ENCODE results near the gene REM2.

Gene REM2

DNA sequence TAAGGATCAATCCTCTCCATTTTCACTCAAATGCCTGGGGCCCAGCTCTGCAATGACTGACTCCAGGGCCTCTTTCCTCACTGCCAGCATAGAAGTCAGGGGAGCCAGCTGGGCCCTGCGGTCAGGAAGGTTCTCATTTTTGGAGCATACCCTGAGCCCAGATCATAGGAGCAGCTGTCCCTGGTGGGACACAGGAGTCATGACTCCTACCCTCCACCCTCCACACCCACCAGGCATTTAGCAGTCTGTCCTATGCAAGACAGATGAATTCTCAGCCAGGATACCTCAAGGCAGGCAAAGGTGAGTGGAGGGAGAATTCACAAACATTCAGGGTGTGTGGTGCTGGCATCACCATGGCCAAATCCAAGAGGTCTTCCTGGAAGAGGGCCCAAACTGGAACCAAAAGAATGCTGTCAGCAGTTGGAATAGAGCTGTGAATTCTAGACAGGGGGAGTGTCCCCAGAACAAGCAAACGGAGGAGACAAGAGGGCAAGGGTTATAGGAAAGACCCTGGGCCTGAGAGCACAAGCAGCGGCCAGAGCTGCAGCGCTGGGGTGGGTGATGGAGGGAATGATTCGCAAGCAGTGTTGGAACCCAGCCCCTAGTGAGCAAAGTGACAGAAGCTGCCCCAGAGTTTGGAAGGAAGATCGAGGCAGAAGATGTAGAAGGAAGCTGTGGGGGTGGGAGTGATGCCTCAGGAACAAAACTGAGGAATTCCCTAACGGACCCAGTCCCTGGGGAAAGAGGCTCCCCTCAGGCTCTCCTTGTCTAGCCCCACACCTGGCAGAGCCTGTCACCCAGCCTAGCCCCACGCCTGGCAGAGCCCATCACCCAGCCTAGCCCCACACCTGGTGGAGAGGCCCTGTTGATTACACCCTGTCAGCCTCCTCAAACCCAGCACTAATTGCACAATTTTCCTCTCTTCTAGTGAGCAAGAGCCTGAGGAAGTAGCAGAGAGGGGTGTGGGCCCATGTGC lies 4.5 kb upstream of the REM2 start:
- Histone ChIP-seq H3K4me3 (replicated peaks; ENCODE audit: insufficient read depth, low read length) (no peak overlapping the region), H3K27ac (replicated peaks) (no peak overlapping the region), H3K27me3 (ENCODE audit: insufficient read depth, poor library complexity, severe bottlenecking) (no peaks in the 10 kb centered on the region)
- DNase-seq (ENCODE audit: low read depth in 1 of 2, low spot score in 1 of 2) = peak; percentile 25 to 35
- TF ChIP-seq SPI1 (IDR thresholded peaks at IDR 0.05; ENCODE audit: borderline replicate concordance, low read depth) (no peak), POLR2AphosphoS5 (IDR thresholded peaks at IDR 0.05; ENCODE audit: low read depth) (no peak), REST (IDR thresholded peaks at IDR 0.05; ENCODE audit: insufficient replicate concordance, low read depth) (no peak)

DNA sequence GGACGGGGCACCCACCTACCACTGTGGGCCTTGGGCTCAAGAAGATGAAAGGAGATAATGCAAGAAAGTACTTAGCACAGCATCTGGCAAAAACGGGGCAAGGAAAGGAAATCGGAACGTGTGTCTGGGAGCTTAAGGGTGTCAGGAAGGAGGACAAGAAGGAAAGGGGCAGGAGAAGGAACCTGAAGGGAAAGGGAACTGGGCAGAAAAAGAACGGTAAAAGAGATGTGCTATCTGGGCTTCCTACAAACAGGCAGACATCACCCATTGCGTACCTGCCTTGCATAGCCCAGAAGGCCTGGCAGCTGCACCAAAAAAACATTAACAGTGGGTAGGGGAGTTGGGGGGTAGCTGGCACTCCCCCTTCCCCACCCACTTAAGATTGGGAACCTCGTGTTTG lies 958 bp upstream of the REM2 start:
- no peak for TF ChIP-seq REST (IDR thresholded peaks at IDR 0.05; ENCODE audit: insufficient replicate concordance, low read depth)
- no peak for TF ChIP-seq SPI1 (IDR thresholded peaks at IDR 0.05; ENCODE audit: borderline replicate concordance, low read depth)
- Histone ChIP-seq H3K4me3 (replicated peaks; ENCODE audit: insufficient read depth, low read length) (no peak overlapping the region), H3K27me3 (ENCODE audit: insufficient read depth, poor library complexity, severe bottlenecking) (peaks cover 5% of the 10 kb centered on the region)

GRCh38 chr14:22882529-22883172 lies 371 bp upstream of the REM2 start:
- no peak overlapping the region for H3K27ac ChIP-seq (replicated peaks)
- DNase-seq (ENCODE audit: low read depth in 1 of 2, low spot score in 1 of 2) = no peak
- no peak for TF ChIP-seq GABPA (IDR thresholded peaks at IDR 0.05; ENCODE audit: low read depth)
- TF ChIP-seq, protein P1, sequence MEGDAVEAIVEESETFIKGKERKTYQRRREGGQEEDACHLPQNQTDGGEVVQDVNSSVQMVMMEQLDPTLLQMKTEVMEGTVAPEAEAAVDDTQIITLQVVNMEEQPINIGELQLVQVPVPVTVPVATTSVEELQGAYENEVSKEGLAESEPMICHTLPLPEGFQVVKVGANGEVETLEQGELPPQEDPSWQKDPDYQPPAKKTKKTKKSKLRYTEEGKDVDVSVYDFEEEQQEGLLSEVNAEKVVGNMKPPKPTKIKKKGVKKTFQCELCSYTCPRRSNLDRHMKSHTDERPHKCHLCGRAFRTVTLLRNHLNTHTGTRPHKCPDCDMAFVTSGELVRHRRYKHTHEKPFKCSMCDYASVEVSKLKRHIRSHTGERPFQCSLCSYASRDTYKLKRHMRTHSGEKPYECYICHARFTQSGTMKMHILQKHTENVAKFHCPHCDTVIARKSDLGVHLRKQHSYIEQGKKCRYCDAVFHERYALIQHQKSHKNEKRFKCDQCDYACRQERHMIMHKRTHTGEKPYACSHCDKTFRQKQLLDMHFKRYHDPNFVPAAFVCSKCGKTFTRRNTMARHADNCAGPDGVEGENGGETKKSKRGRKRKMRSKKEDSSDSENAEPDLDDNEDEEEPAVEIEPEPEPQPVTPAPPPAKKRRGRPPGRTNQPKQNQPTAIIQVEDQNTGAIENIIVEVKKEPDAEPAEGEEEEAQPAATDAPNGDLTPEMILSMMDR (IDR thresholded peaks at IDR 0.05; ENCODE audit: insufficient read depth, low read length) = no peak
- H3K27me3 ChIP-seq (ENCODE audit: insufficient read depth, poor library complexity, severe bottlenecking) = peaks cover 5% of the 10 kb centered on the region
- H3K4me3 ChIP-seq (replicated peaks; ENCODE audit: insufficient read depth, low read length) = no peak overlapping the region

More for the DNA sequence above, 958 bp upstream of the REM2 start:
- DNase-seq (ENCODE audit: low read depth in 1 of 2, low spot score in 1 of 2) = no peak
- H3K27ac ChIP-seq (replicated peaks) = no peak overlapping the region

- peaks cover 5% of the 10 kb centered on the region for H3K27me3 ChIP-seq (ENCODE audit: insufficient read depth, poor library complexity, severe bottlenecking)
Measured at GRCh38 chr14:22884076-22884737, 1.2 kb downstream of the REM2 start.

More at GRCh38 chr14:22884076-22884737, 1.2 kb downstream of the REM2 start:
- no peak overlapping the region for H3K4me3 ChIP-seq (replicated peaks; ENCODE audit: insufficient read depth, low read length)
- TF ChIP-seq REST (IDR thresholded peaks at IDR 0.05; ENCODE audit: insufficient replicate concordance, low read depth) (no peak), POLR2AphosphoS5 (IDR thresholded peaks at IDR 0.05; ENCODE audit: low read depth) (no peak)
- DNase-seq (ENCODE audit: low read depth in 1 of 2, low spot score in 1 of 2) = peak in 1 of 2 experiments; percentile 26
- no peak overlapping the region for H3K27ac ChIP-seq (replicated peaks)
